ENCODE results near the gene CHTF18. TPM values are rescaled to one million over a fixed set of nuclear protein-coding genes. Genes with fewer than 3 reads are reported as not detected.

CHTF18 gene
- total RNA-seq, 2 experiments from 2014 or later, result 30.7 to 31.1 TPM

GRCh38 chr16:804193-805048 lies 16.0 kb downstream of the CHTF18 start:
- Mint-ChIP-seq H3K4me3 (peak overlapping the region; percentile 79), H3K27me3 (peaks cover 12% of the 10 kb centered on the region), H3K27ac (peak overlapping the region; percentile 47), H3K36me3 (ENCODE audit: low read depth) (no peaks in the 10 kb centered on the region), H3K4me1 (ENCODE audit: low read depth) (peaks cover 13% of the 10 kb centered on the region), H3K9me3 (no peaks in the 10 kb centered on the region)
- POLR2A ChIA-PET, result interaction anchor here (1.1 kb wide), 1 partner anchor 16 kb away, joined by 3 read pairs; the partner anchor contains the start of genes CHTF18 and RPUSD1
- DNase-seq, result no peak
- Histone ChIP-seq H3K4me3 (ENCODE audit: low read length) (no peak overlapping the region), H3K4me1 (ENCODE audit: insufficient read depth, low read length) (peaks cover 25% of the 10 kb centered on the region), H3K27me3 (ENCODE audit: control insufficient read depth in 1 of 2, insufficient read depth in 2 of 2, low read length in 2 of 2) (peaks cover 22 to 31% of the 10 kb centered on the region in 2 experiments), H3K9me3 (ENCODE audit: control insufficient read depth in 1 of 2, insufficient read depth in 1 of 2, low read length in 2 of 2) (peaks cover 0 to 20% of the 10 kb centered on the region in 2 experiments), H3K27ac (ENCODE audit: low read depth in 1 of 2, low read length in 2 of 2) (no peak overlapping the region), H3K36me3 (ENCODE audit: insufficient read depth, low read length) (no peaks in the 10 kb centered on the region)
- intact Hi-C loops (cut with DNase I, micrococcal nuclease), result loop anchor here in 1 of 2 experiments (5.0 kb wide), 1 partner anchor 168 kb away; the partner anchor contains the start of gene LMF1
- no peak for TF ChIP-seq CTCF (IDR thresholded peaks at IDR 0.05)
- CTCF ChIA-PET, result no interaction called here
- no peak for ATAC-seq (ENCODE audit: poor library complexity)

GRCh38 chr16:805474-805873 lies 17.1 kb downstream of the CHTF18 start:
- no peaks in the 10 kb centered on the region for H3K36me3 Mint-ChIP-seq (ENCODE audit: low read depth)
- peaks cover 23% of the 10 kb centered on the region for H3K4me1 ChIP-seq (ENCODE audit: insufficient read depth, low read length)

More at GRCh38 chr16:805474-805873, 17.1 kb downstream of the CHTF18 start:
- TF ChIP-seq CTCF (IDR thresholded peaks at IDR 0.05), result no peak
- H3K36me3 ChIP-seq (ENCODE audit: insufficient read depth, low read length), result no peaks in the 10 kb centered on the region
- CTCF ChIA-PET, result no interaction called here
- no peak overlapping the region for H3K4me3 ChIP-seq (ENCODE audit: low read length)
- no peak overlapping the region for H3K27ac ChIP-seq (ENCODE audit: low read depth in 1 of 2, low read length in 2 of 2)
- DNase-seq (no peak), ATAC-seq (ENCODE audit: poor library complexity) (no peak)
- POLR2A ChIA-PET, result no interaction called here
- H3K4me3 Mint-ChIP-seq, result no peak overlapping the region
- H3K27ac Mint-ChIP-seq, result no peak overlapping the region
- intact Hi-C loops (cut with DNase I, micrococcal nuclease), result loop anchor here in 1 of 2 experiments (5.0 kb wide), 1 partner anchor 167 kb away; the partner anchor contains the start of gene LMF1
- no peaks in the 10 kb centered on the region for H3K9me3 Mint-ChIP-seq
- peaks cover 15% of the 10 kb centered on the region for H3K27me3 Mint-ChIP-seq
- peaks cover 15% of the 10 kb centered on the region for H3K4me1 Mint-ChIP-seq (ENCODE audit: low read depth)
- H3K9me3 ChIP-seq (ENCODE audit: control insufficient read depth in 1 of 2, insufficient read depth in 1 of 2, low read length in 2 of 2), result peaks cover 0 to 16% of the 10 kb centered on the region in 2 experiments
- peaks cover 19 to 25% of the 10 kb centered on the region in 2 experiments for H3K27me3 ChIP-seq (ENCODE audit: control insufficient read depth in 1 of 2, insufficient read depth in 2 of 2, low read length in 2 of 2)

Measured in CD4-positive, alpha-beta T cell (primary cell).